HCT116 (cell line): ENCODE data around the gene FAAP100.

Experiments used
- CTCF ChIP-seq, 3 experiments: fragments of 200-600 bp in 1 of 3; sonication (generic) in 1 of 3; IDR thresholded peaks in 2 of 3; conservative IDR thresholded peaks in 1 of 3; 2 replicates each; pipeline ENCODE4 v1.5.1; 2012 to 2017; ENCODE audit warnings: low read depth in 2 of 3, low read length in 2 of 3, antibody characterized with exemption in 1 of 3, borderline replicate concordance in 1 of 3, control low read depth in 1 of 3, mild to moderate bottlenecking in 1 of 3, mixed read lengths in 1 of 3, mixed run types in 1 of 3, moderate library complexity in 1 of 3; ENCODE audit not compliant: insufficient read depth in 1 of 3
- EZH2 ChIP-seq: fragments of 200-600 bp; sonication (generic); IDR thresholded peaks from 2 replicates; pipeline ENCODE4 v1.6.1; 2017; ENCODE audit warnings: antibody characterized with exemption, mixed run types
- EZH2phosphoT487 ChIP-seq: fragments of 200-600 bp; IDR thresholded peaks from 2 replicates; pipeline ENCODE4 v1.6.1; 2018; ENCODE audit warnings: antibody characterized with exemption, borderline replicate concordance
- POLR2A ChIP-seq: IDR thresholded peaks from 2 replicates; pipeline ENCODE4 v1.7.0; 2011; ENCODE audit warnings: borderline replicate concordance; ENCODE audit not compliant: insufficient read depth, insufficient read length; ENCODE audit errors: extremely low read depth
- POLR2AphosphoS5 ChIP-seq: IDR thresholded peaks from 2 replicates; pipeline ENCODE4 v1.6.1; 2011; ENCODE audit warnings: mild to moderate bottlenecking, low read depth, low read length, moderate library complexity
- RAD21 ChIP-seq: IDR thresholded peaks from 2 replicates; pipeline ENCODE4 v1.6.1; 2012; ENCODE audit warnings: low read depth, mild to moderate bottlenecking
- SIN3A ChIP-seq: IDR thresholded peaks from 2 replicates; pipeline ENCODE4 v1.6.1; 2012; ENCODE audit warnings: low read depth
- SP1 ChIP-seq: IDR thresholded peaks from 2 replicates; pipeline ENCODE4 v1.6.1; 2012; ENCODE audit warnings: low read depth
- SRF ChIP-seq: IDR thresholded peaks from 2 replicates; pipeline ENCODE4 v1.6.1; 2012; ENCODE audit warnings: low read depth
- TCF7L2 ChIP-seq: IDR thresholded peaks from 2 replicates; pipeline ENCODE4 v1.7.0; 2011; ENCODE audit warnings: borderline replicate concordance, inconsistent platforms; ENCODE audit not compliant: insufficient read depth, insufficient read length; ENCODE audit errors: extremely low read depth
- ZBTB33 ChIP-seq: IDR thresholded peaks from 2 replicates; pipeline ENCODE4 v1.6.1; 2011; ENCODE audit warnings: mild to moderate bottlenecking, low read length, moderate library complexity; ENCODE audit not compliant: insufficient replicate concordance; ENCODE audit errors: extremely low read depth
- ZNF274 ChIP-seq: fragments of 200-500 bp; sonication (Bioruptor generic); IDR thresholded peaks from 2 replicates; pipeline ENCODE4 v1.6.1; 2014; ENCODE audit warnings: mild to moderate bottlenecking, low read depth, low read length, inconsistent platforms

- TF ChIP-seq RAD21, result no peak
- TF ChIP-seq CTCF (IDR thresholded peaks at IDR 0.05 in 2 of 3, conservative IDR thresholded peaks at IDR 0.05 in 1 of 3; ENCODE audit: borderline replicate concordance in 1 of 3, insufficient read depth in 1 of 3, low read depth in 2 of 3, low read length in 2 of 3), result no peak
- TF ChIP-seq TCF7L2, result no peak
- no peak for TF ChIP-seq ZBTB33
- no peak for TF ChIP-seq ZNF274
- TF ChIP-seq SRF, result no peak
- no peak for TF ChIP-seq POLR2A
- no peak for TF ChIP-seq POLR2AphosphoS5
- TF ChIP-seq EZH2, result no peak
- TF ChIP-seq SIN3A, result no peak
- TF ChIP-seq EZH2phosphoT487, result no peak
- TF ChIP-seq SP1, result no peak
These were observed 6.8 kb downstream of the FAAP100 start for GRCh38 chr17:81545160-81545949.
